Activated CD8-positive, alpha-beta memory T cell treated with anti-CD3 and anti-CD28 coated beads, Interleukin-2, amount 50 U/mL, for 1 hour (primary cell): ENCODE results near the gene SAP130.

ENCODE experiments used
- DNase-seq: peaks from one replicate; pipeline ENCODE4 v3.0.0-alpha.2; 2020; ENCODE audit errors: extremely low read depth

SAP130 gene

GRCh38 chr2:127893494-127893893 lies 134.4 kb downstream of the SAP130 start:
- DNase-seq, result no peak

DNA sequence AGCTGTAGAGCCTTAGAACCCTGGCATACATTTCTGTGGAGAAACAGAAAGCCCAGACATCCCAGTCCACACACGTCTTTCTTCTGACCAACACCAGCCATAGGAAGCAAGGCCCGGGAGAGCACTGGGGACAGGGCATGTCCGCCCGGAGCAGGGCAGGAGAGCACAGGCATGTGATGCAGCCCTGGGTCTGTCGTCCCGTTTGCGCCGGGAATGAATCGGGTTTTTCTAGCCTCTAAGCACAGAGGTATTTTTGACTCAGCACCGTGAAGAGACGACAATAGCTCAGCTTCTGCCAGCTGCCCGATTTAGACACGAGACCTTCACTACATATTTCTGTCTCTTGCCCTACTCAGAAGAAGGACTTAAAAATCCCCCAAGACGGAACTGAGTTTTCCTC lies 134.8 kb downstream of the SAP130 start:
- no peak for DNase-seq

DNA sequence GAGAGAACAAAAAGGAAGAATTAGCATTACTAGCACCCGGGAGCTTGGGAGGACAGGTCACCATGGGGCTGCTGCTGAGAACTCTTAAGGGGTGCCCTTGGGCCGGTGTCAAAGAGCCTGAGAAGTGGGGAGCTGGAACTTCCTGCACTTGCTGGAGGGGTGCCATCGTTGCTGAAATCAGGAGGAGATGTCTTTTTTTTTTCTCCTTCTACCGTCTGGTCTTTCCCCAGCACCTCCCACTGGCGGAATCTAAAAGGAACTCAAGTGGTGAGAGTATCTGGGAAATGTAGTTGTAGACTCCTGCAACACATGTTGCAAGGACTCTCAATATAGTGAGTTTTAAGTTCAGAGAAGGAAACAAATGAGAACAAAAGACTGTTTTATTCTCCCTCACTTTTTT lies 136.0 kb downstream of the SAP130 start:
- DNase-seq, result no peak
